HCT116 (cell line): Measurements from ENCODE around the gene MTHFD2L. TPM values are rescaled to one million over a fixed set of nuclear protein-coding genes. Genes with fewer than 3 reads are reported as not detected.

Experiments
- ATAC-seq: fragments of 200-7000 bp; cut with Tn5 transposase; 2 replicates; pipeline ENCODE4 v1.9.1; 2020; ENCODE audit warnings: mild to moderate bottlenecking, moderate library complexity
- BruUV-seq: library from RNA; stranded (reverse); fragments of 400-500 nt; replicated peaks from 2 replicates; lab custom pipeline; 2021; lab: Mats Ljungman, UMichigan
- CTCF ChIA-PET: fragments of 300-600 bp; sonication (Branson Sonifier 250); formaldehyde crosslinking; loops from one replicate; lab custom pipeline; 2021; ENCODE audit warnings: antibody characterized with exemption; lab: Charles Lee
- POLR2A ChIA-PET: fragments of 300-600, 350-600 bp; sonication (Branson Sonifier 250); formaldehyde crosslinking; loops from one replicate; lab custom pipeline; 2021; ENCODE audit warnings: antibody characterized with exemption; lab: Charles Lee
- RAD21 ChIA-PET, 2 experiments: fragments of 300-600 bp; sonication (Branson Sonifier 250); formaldehyde crosslinking; loops; one replicate each; lab custom pipeline; 2023; ENCODE audit warnings: low total read pairs in 2 of 2; ENCODE audit not compliant: uncharacterized antibody in 2 of 2, unreplicated experiment in 2 of 2, low non-redundant PET in 1 of 2; lab: Charles Lee
- DNase-seq: peaks from one replicate; pipeline ENCODE4 v3.0.0-alpha.2; 2010; ENCODE audit warnings: low read depth, low spot score
- H2AFZ ChIP-seq: fragments of 200-600 bp; shearing (Covaris generic), sonication (generic); 2 replicates; pipeline ENCODE4 v1.6.1; 2017; ENCODE audit warnings: low read depth, mixed run types, mixed read lengths, antibody characterized with exemption, low read length; ENCODE audit not compliant: poor library complexity, severe bottlenecking
- H3K27ac ChIP-seq: 2 replicates; pipeline ENCODE4 v1.5.1; 2012; ENCODE audit warnings: low read depth, low read length
- H3K27me3 ChIP-seq: fragments of 200-600 bp; sonication (generic); 2 replicates; pipeline ENCODE4 v1.6.1; 2016; ENCODE audit warnings: mixed run types, low read length, mixed read lengths; ENCODE audit not compliant: insufficient read depth
- H3K36me3 ChIP-seq, 2 experiments: fragments of 200-500 bp in 1 of 2; fragments of 200-600 bp in 1 of 2; sonication (Bioruptor generic) in 1 of 2; sonication (generic) in 1 of 2; 2 replicates each; pipeline versions ENCODE4 v1.5.1 to v1.6.1; 2014 to 2016; ENCODE audit warnings: low read length in 2 of 2, inconsistent platforms in 1 of 2, mixed read lengths in 1 of 2, mixed run types in 1 of 2; ENCODE audit not compliant: insufficient read depth in 2 of 2, control insufficient read depth in 1 of 2
- H3K4me1 ChIP-seq, 2 experiments: fragments of 200-600 bp in 1 of 2; sonication (generic) in 1 of 2; 2 replicates each; pipeline versions ENCODE4 v1.5.1 to v1.6.1; 2012 to 2017; ENCODE audit warnings: low read length in 2 of 2, inconsistent platforms in 1 of 2, mild to moderate bottlenecking in 1 of 2, mixed read lengths in 1 of 2, mixed run types in 1 of 2, moderate library complexity in 1 of 2; ENCODE audit not compliant: insufficient read depth in 2 of 2, control insufficient read depth in 1 of 2
- H3K4me2 ChIP-seq: fragments of 200-600 bp; sonication (generic); 2 replicates; pipeline ENCODE4 v1.6.1; 2017; ENCODE audit warnings: mixed run types, low read length, mixed read lengths
- H3K4me3 ChIP-seq, 2 experiments: fragments of 200-600 bp in 1 of 2; sonication (generic) in 1 of 2; replicated peaks in 1 of 2; 2 replicates each; pipeline ENCODE4 v1.5.1; 2011 to 2016; ENCODE audit warnings: low read length in 2 of 2, control low read depth in 1 of 2, low read depth in 1 of 2, mild to moderate bottlenecking in 1 of 2, mixed read lengths in 1 of 2, mixed run types in 1 of 2
- H3K79me2 ChIP-seq: fragments of 200-600 bp; sonication (generic); 2 replicates; pipeline ENCODE4 v1.6.1; 2017; ENCODE audit warnings: mild to moderate bottlenecking, mixed run types, low read length, moderate library complexity, mixed read lengths; ENCODE audit not compliant: insufficient read depth
- H3K9ac ChIP-seq: fragments of 200-600 bp; sonication (generic); 2 replicates; pipeline ENCODE4 v1.6.1; 2016; ENCODE audit warnings: low read length, mixed read lengths
- H3K9me2 ChIP-seq: fragments of 200-600 bp; sonication (generic), shearing (Covaris generic); 2 replicates; pipeline ENCODE4 v1.6.1; 2017; ENCODE audit warnings: mixed run types, mild to moderate bottlenecking, moderate library complexity; ENCODE audit not compliant: insufficient read depth
- H3K9me3 ChIP-seq, 2 experiments: fragments of 200-500 bp in 1 of 2; fragments of 200-600 bp in 1 of 2; sonication (Bioruptor generic) in 1 of 2; sonication (generic) in 1 of 2; 2 replicates each; pipeline ENCODE4 v1.6.1; 2014 to 2017; ENCODE audit warnings: low read length in 2 of 2, mixed read lengths in 2 of 2, inconsistent platforms in 1 of 2, low read depth in 1 of 2, mild to moderate bottlenecking in 1 of 2, mixed run types in 1 of 2, moderate library complexity in 1 of 2; ENCODE audit not compliant: control insufficient read depth in 1 of 2, insufficient read depth in 1 of 2
- H4K20me1 ChIP-seq: fragments of 200-600 bp; sonication (generic), shearing (Covaris generic); 2 replicates; pipeline ENCODE4 v1.6.1; 2017; ENCODE audit warnings: mixed run types, mild to moderate bottlenecking, moderate library complexity; ENCODE audit not compliant: insufficient read depth
- CBX3 ChIP-seq: IDR thresholded peaks from 2 replicates; pipeline ENCODE4 v1.6.1; 2012; ENCODE audit warnings: low read depth
- CEBPB ChIP-seq: IDR thresholded peaks from 2 replicates; pipeline ENCODE4 v1.6.1; 2012; ENCODE audit warnings: low read depth
- CTCF ChIP-seq, 3 experiments: fragments of 200-600 bp in 1 of 3; sonication (generic) in 1 of 3; IDR thresholded peaks in 2 of 3; conservative IDR thresholded peaks in 1 of 3; 2 replicates each; pipeline ENCODE4 v1.5.1; 2012 to 2017; ENCODE audit warnings: low read depth in 2 of 3, low read length in 2 of 3, antibody characterized with exemption in 1 of 3, borderline replicate concordance in 1 of 3, control low read depth in 1 of 3, mild to moderate bottlenecking in 1 of 3, mixed read lengths in 1 of 3, mixed run types in 1 of 3, moderate library complexity in 1 of 3; ENCODE audit not compliant: insufficient read depth in 1 of 3
- EGR1 ChIP-seq: IDR thresholded peaks from 2 replicates; pipeline ENCODE4 v1.6.1; 2012; ENCODE audit warnings: low read depth
- ELF1 ChIP-seq: IDR thresholded peaks from 2 replicates; pipeline ENCODE4 v1.6.1; 2012; ENCODE audit warnings: low read depth, borderline replicate concordance
- POLR2A ChIP-seq: IDR thresholded peaks from 2 replicates; pipeline ENCODE4 v1.7.0; 2011; ENCODE audit warnings: borderline replicate concordance; ENCODE audit not compliant: insufficient read depth, insufficient read length; ENCODE audit errors: extremely low read depth
- POLR2AphosphoS5 ChIP-seq: IDR thresholded peaks from 2 replicates; pipeline ENCODE4 v1.6.1; 2011; ENCODE audit warnings: mild to moderate bottlenecking, low read depth, low read length, moderate library complexity
- REST ChIP-seq: IDR thresholded peaks from 2 replicates; pipeline ENCODE4 v1.6.1; 2012; ENCODE audit warnings: low read depth
- SIN3A ChIP-seq: IDR thresholded peaks from 2 replicates; pipeline ENCODE4 v1.6.1; 2012; ENCODE audit warnings: low read depth
- SP1 ChIP-seq: IDR thresholded peaks from 2 replicates; pipeline ENCODE4 v1.6.1; 2012; ENCODE audit warnings: low read depth
- SRF ChIP-seq: IDR thresholded peaks from 2 replicates; pipeline ENCODE4 v1.6.1; 2012; ENCODE audit warnings: low read depth
- TCF7L2 ChIP-seq: IDR thresholded peaks from 2 replicates; pipeline ENCODE4 v1.7.0; 2011; ENCODE audit warnings: borderline replicate concordance, inconsistent platforms; ENCODE audit not compliant: insufficient read depth, insufficient read length; ENCODE audit errors: extremely low read depth
- YY1 ChIP-seq: IDR thresholded peaks from 2 replicates; pipeline ENCODE4 v1.6.1; 2011; ENCODE audit warnings: low read length, low read depth, moderate library complexity, mild to moderate bottlenecking; ENCODE audit not compliant: insufficient replicate concordance; ENCODE audit errors: extremely low read depth
- ZFX ChIP-seq: fragments of 450-650 bp; IDR thresholded peaks from 2 replicates; pipeline ENCODE4 v1.6.1; 2017
- intact Hi-C: fragments of 100-400 bp; cut with micrococcal nuclease; formaldehyde crosslinking; loops from 2 replicates; pipeline ENCODE4 v1.10.0; 2022
- total RNA-seq: library from RNA; stranded (reverse); gene quantifications from one replicate; pipeline ENCODE4 v1.2.1, GENCODE V29; 2021; ENCODE audit not compliant: unreplicated experiment

MTHFD2L gene
- total RNA-seq, 1 experiment from 2014 or later: 15.0 TPM

GRCh38 chr4:74334636-74335035, 176.7 kb downstream of the MTHFD2L start:
- Histone ChIP-seq H3K9ac (no peak overlapping the region), H3K9me2 (no peaks in the 10 kb centered on the region), H3K27me3 (no peaks in the 10 kb centered on the region), H3K4me1 (peaks cover 4 to 15% of the 10 kb centered on the region in 2 experiments; a peak in 3 of 4 replicates), H3K27ac (no peak overlapping the region), H3K9me3 (no peaks in the 10 kb centered on the region), H3K4me3 (no peak overlapping the region), H3K36me3 (no peaks in the 10 kb centered on the region), H4K20me1 (no peaks in the 10 kb centered on the region), H2AFZ (no peak overlapping the region), H3K79me2 (no peaks in the 10 kb centered on the region), H3K4me2 (no peak overlapping the region)
- DNase-seq (no peak), ATAC-seq (no peak)
- intact Hi-C loops: no loop called here
- TF ChIP-seq CTCF (IDR thresholded peaks at IDR 0.05 in 2 of 3, conservative IDR thresholded peaks at IDR 0.05 in 1 of 3; ENCODE audit: borderline replicate concordance in 1 of 3, insufficient read depth in 1 of 3, low read depth in 2 of 3, low read length in 2 of 3): no peak
- no peak for TF ChIP-seq YY1
- no peak for TF ChIP-seq POLR2A
- TF ChIP-seq EGR1: no peak
- no peak for TF ChIP-seq SIN3A
- no peak for TF ChIP-seq CEBPB
- TF ChIP-seq TCF7L2: no peak
- TF ChIP-seq POLR2AphosphoS5: no peak
- no peak for TF ChIP-seq REST
- no peak for TF ChIP-seq ELF1
- no peak for TF ChIP-seq SRF
- TF ChIP-seq CBX3: no peak
- no peak for TF ChIP-seq SP1
- no peak for TF ChIP-seq ZFX
- ChIA-PET RAD21 (no interaction called here), POLR2A (interaction anchor here (1.8 kb wide), 1 partner anchor 14 kb away, joined by 6 read pairs; no protein-coding TSS in a partner anchor), CTCF (no interaction called here)
- BruUV-seq: no TSS peak
